ENCODE results near the gene OR4D11. TPM values are rescaled to one million over a fixed set of nuclear protein-coding genes. Genes with fewer than 3 reads are reported as not detected.

Gene OR4D11
- total and polyA plus RNA-seq, 9 of the 15 experiments (the other 6 are each of a cell fraction or from before 2014, with no cell fraction given), result not detected

- TF ChIP-seq ZNF449 (CRISPR knock-in tag; IDR thresholded peaks at IDR 0.05), result no peak
- peak; percentile 59; the same call in 1 of the 2 replicates for TF ChIP-seq ZNF551 (CRISPR knock-in tag; IDR thresholded peaks at IDR 0.05)
- TF ChIP-seq, protein P1, sequence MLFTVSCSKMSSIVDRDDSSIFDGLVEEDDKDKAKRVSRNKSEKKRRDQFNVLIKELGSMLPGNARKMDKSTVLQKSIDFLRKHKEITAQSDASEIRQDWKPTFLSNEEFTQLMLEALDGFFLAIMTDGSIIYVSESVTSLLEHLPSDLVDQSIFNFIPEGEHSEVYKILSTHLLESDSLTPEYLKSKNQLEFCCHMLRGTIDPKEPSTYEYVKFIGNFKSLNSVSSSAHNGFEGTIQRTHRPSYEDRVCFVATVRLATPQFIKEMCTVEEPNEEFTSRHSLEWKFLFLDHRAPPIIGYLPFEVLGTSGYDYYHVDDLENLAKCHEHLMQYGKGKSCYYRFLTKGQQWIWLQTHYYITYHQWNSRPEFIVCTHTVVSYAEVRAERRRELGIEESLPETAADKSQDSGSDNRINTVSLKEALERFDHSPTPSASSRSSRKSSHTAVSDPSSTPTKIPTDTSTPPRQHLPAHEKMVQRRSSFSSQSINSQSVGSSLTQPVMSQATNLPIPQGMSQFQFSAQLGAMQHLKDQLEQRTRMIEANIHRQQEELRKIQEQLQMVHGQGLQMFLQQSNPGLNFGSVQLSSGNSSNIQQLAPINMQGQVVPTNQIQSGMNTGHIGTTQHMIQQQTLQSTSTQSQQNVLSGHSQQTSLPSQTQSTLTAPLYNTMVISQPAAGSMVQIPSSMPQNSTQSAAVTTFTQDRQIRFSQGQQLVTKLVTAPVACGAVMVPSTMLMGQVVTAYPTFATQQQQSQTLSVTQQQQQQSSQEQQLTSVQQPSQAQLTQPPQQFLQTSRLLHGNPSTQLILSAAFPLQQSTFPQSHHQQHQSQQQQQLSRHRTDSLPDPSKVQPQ (CRISPR knock-in tag; IDR thresholded peaks at IDR 0.05; ENCODE audit: borderline replicate concordance), result no peak
- no peak for TF ChIP-seq CBX5 (IDR thresholded peaks at IDR 0.05; ENCODE audit: borderline replicate concordance, low read depth)
- TF ChIP-seq, protein P2, sequence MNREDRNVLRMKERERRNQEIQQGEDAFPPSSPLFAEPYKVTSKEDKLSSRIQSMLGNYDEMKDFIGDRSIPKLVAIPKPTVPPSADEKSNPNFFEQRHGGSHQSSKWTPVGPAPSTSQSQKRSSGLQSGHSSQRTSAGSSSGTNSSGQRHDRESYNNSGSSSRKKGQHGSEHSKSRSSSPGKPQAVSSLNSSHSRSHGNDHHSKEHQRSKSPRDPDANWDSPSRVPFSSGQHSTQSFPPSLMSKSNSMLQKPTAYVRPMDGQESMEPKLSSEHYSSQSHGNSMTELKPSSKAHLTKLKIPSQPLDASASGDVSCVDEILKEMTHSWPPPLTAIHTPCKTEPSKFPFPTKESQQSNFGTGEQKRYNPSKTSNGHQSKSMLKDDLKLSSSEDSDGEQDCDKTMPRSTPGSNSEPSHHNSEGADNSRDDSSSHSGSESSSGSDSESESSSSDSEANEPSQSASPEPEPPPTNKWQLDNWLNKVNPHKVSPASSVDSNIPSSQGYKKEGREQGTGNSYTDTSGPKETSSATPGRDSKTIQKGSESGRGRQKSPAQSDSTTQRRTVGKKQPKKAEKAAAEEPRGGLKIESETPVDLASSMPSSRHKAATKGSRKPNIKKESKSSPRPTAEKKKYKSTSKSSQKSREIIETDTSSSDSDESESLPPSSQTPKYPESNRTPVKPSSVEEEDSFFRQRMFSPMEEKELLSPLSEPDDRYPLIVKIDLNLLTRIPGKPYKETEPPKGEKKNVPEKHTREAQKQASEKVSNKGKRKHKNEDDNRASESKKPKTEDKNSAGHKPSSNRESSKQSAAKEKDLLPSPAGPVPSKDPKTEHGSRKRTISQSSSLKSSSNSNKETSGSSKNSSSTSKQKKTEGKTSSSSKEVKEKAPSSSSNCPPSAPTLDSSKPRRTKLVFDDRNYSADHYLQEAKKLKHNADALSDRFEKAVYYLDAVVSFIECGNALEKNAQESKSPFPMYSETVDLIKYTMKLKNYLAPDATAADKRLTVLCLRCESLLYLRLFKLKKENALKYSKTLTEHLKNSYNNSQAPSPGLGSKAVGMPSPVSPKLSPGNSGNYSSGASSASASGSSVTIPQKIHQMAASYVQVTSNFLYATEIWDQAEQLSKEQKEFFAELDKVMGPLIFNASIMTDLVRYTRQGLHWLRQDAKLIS (CRISPR knock-in tag; IDR thresholded peaks at IDR 0.05), result no peak
- TF ChIP-seq ARNT (IDR thresholded peaks at IDR 0.05), result 0 out of 4 replicates have a peak, but pooled peaks of 1 of the 2 experiments have one; percentile 47
- TF ChIP-seq ZNF121 (CRISPR knock-in tag; conservative IDR thresholded peaks at IDR 0.05), result no peak
- no peak for TF ChIP-seq CHD4 (IDR thresholded peaks at IDR 0.05; ENCODE audit: insufficient read depth, insufficient replicate concordance, low read depth, low read length, poor library complexity, severe bottlenecking)
- no peak for TF ChIP-seq RBM17 (IDR thresholded peaks at IDR 0.05; ENCODE audit: borderline replicate concordance, low read depth, low read length)
Observed at GRCh38 chr11:59544869-59545178, 41.4 kb downstream of the OR4D11 start (continued).

All from K562 (cell line).